Mesothelial cell of epicardium (in vitro differentiated cells): Measurements from ENCODE around the gene RELT. TPM values are rescaled to one million over a fixed set of nuclear protein-coding genes. Genes with fewer than 3 reads are reported as not detected.

ENCODE experiments used
- DNase-seq, 2 experiments: peaks; one replicate each; pipeline ENCODE4 v3.0.0; 2021; ENCODE audit warnings: low spot score in 2 of 2; ENCODE audit not compliant: unreplicated experiment in 2 of 2
- H3K27ac Mint-ChIP-seq: 2 replicates; pipeline ENCODE4 v1.8.0; 2021; ENCODE audit warnings: mixed read lengths
- H3K27me3 Mint-ChIP-seq: 2 replicates; pipeline ENCODE4 v1.8.0; 2021; ENCODE audit warnings: low read depth, mixed read lengths
- H3K36me3 Mint-ChIP-seq: 2 replicates; pipeline ENCODE4 v1.8.0; 2021; ENCODE audit warnings: mixed read lengths
- H3K4me1 Mint-ChIP-seq: 2 replicates; pipeline ENCODE4 v1.8.0; 2021; ENCODE audit warnings: mixed read lengths
- H3K4me3 Mint-ChIP-seq: 2 replicates; pipeline ENCODE4 v1.8.0; 2021; ENCODE audit warnings: mild to moderate bottlenecking, moderate library complexity, mixed read lengths
- H3K9me3 Mint-ChIP-seq: 2 replicates; pipeline ENCODE4 v1.8.0; 2021; ENCODE audit warnings: mixed read lengths
- CTCF ChIP-seq: fragments of 200-600 bp; sonication (generic); IDR thresholded peaks from one replicate; pipeline ENCODE4 v1.5.0; 2021; ENCODE audit warnings: antibody characterized with exemption; ENCODE audit not compliant: unreplicated experiment
- total RNA-seq: library from RNA; stranded (reverse); gene quantifications from 3 replicates; pipeline ENCODE4 v1.2.1, GENCODE V29; 2021

The RELT gene
- total RNA-seq, 1 donor from 2014 or later: 5.1 TPM

- H3K27me3 Mint-ChIP-seq: no peaks in the 10 kb centered on the region
- peaks cover 2% of the 10 kb centered on the region for H3K4me1 Mint-ChIP-seq
- no peak for DNase-seq
- H3K27ac Mint-ChIP-seq: no peak overlapping the region
- H3K4me3 Mint-ChIP-seq: no peak overlapping the region
- H3K36me3 Mint-ChIP-seq: peaks cover 12% of the 10 kb centered on the region
- TF ChIP-seq CTCF: no peak
- H3K9me3 Mint-ChIP-seq: no peaks in the 10 kb centered on the region
Measured at GRCh38 chr11:73404506-73405145, 28.4 kb downstream of the RELT start.

- no peak for TF ChIP-seq CTCF
- Mint-ChIP-seq H3K9me3 (no peaks in the 10 kb centered on the region), H3K36me3 (peaks cover 12% of the 10 kb centered on the region), H3K27ac (no peak overlapping the region), H3K27me3 (no peaks in the 10 kb centered on the region), H3K4me1 (peaks cover 2% of the 10 kb centered on the region), H3K4me3 (no peak overlapping the region)
- no peak for DNase-seq
Measured at GRCh38 chr11:73405146-73405510, 28.9 kb downstream of the RELT start.

GRCh38 chr11:73406131-73406530 lies 29.9 kb downstream of the RELT start:
- H3K36me3 Mint-ChIP-seq: peaks cover 14% of the 10 kb centered on the region
- no peak for DNase-seq
- TF ChIP-seq CTCF: no peak
- H3K4me1 Mint-ChIP-seq: peaks cover 2% of the 10 kb centered on the region
- no peak overlapping the region for H3K27ac Mint-ChIP-seq
- no peaks in the 10 kb centered on the region for H3K27me3 Mint-ChIP-seq
- no peak overlapping the region for H3K4me3 Mint-ChIP-seq
- no peaks in the 10 kb centered on the region for H3K9me3 Mint-ChIP-seq

GRCh38 chr11:73406619-73407018 lies 30.4 kb downstream of the RELT start:
- no peak for DNase-seq
- no peak overlapping the region for H3K27ac Mint-ChIP-seq
- no peaks in the 10 kb centered on the region for H3K27me3 Mint-ChIP-seq
- H3K36me3 Mint-ChIP-seq: peaks cover 14% of the 10 kb centered on the region
- TF ChIP-seq CTCF: no peak
- no peak overlapping the region for H3K4me3 Mint-ChIP-seq
- H3K9me3 Mint-ChIP-seq: no peaks in the 10 kb centered on the region
- peaks cover 2% of the 10 kb centered on the region for H3K4me1 Mint-ChIP-seq

GRCh38 chr11:73409431-73409830 lies 33.2 kb downstream of the RELT start:
- no peak for TF ChIP-seq CTCF
- no peaks in the 10 kb centered on the region for H3K9me3 Mint-ChIP-seq
- H3K27me3 Mint-ChIP-seq: no peaks in the 10 kb centered on the region
- H3K27ac Mint-ChIP-seq: no peak overlapping the region
- H3K36me3 Mint-ChIP-seq: peaks cover 21% of the 10 kb centered on the region
- no peak overlapping the region for H3K4me3 Mint-ChIP-seq
- peaks cover 2% of the 10 kb centered on the region for H3K4me1 Mint-ChIP-seq
- no peak for DNase-seq

GRCh38 chr11:73410627-73411026 lies 34.4 kb downstream of the RELT start:
- Mint-ChIP-seq H3K27ac (no peak overlapping the region), H3K27me3 (no peaks in the 10 kb centered on the region), H3K4me3 (no peak overlapping the region), H3K36me3 (peaks cover 21% of the 10 kb centered on the region), H3K9me3 (no peaks in the 10 kb centered on the region), H3K4me1 (peaks cover 5% of the 10 kb centered on the region)
- DNase-seq: no peak
- no peak for TF ChIP-seq CTCF
